Ecto neural progenitor cell (in vitro differentiated cells): Measurements from ENCODE around the gene EFR3B.

Source experiments
- DNase-seq: peaks from one replicate; pipeline ENCODE4 v3.0.0-alpha.2; 2018; ENCODE audit warnings: low spot score

Gene EFR3B

DNA sequence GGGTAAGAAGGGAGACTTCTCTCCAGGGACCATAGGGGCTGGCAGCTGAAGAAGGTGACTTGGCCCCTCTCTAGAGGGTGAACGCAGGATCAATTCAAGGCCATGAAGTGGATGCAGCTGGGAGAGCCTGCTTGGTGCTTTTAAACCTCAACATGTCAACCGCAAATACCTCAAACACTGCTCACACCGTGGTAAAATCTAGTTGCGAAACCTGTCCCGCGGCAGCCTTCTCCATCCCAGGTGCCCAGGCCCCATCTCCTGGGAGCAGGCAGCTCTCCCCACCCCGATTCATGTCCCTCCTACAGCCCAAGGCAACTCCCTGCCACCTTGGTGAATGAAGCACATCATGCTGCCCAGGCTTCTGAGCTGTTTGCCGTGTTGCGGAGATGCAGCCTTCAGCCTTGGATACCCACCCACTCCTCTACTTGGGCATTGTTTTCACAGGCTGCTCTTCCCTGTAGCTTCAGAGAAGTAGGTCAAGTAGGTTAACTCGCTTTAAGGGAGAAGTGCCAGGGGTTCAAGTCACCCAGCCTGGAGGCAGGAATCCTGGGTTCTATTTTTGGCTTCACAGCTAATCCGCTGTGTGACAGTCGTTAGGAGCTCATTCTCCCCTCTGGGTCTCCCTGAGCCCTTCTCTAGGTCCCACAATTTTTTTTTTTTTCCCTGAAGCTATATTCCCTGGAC, 6.2 kb upstream of the EFR3B start:
- no peak for DNase-seq

DNA sequence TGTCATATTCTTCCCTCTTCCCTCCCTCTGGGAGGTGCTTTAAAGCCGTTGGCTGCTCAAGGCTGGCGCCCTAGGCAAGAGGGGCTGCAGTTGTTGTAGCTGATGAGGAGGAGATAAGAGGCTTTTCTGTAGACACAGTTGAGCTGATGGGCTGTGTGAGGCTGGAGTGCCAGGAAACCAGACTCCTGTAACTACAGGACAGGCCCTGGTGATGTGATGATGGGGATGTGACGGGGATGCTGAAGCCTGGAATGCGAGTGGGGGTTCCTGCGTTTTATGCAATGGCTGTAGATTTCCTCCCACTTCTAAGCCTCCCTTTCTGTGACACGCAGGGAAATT, 5.7 kb upstream of the EFR3B start:
- no peak for DNase-seq

DNA sequence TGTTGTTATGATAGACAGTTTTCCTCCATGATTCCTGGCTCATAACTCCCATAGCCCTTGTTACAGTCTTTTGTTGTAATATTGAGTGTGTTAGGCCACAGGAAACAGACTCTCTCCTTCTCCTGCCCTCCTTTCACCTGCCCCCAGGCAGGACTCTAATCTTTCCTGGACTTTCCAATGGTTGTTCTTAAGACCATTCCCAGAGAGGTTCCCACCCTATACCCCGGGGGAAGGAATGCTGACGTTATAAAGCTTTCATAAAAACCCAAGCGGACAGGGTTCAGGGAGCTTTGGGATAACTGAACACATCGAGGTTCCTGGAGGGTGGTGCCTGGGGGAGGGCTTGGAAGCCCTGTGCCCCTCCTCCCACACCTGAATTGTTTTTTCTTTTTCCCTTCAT, 2.8 kb upstream of the EFR3B start:
- DNase-seq = no peak

DNA sequence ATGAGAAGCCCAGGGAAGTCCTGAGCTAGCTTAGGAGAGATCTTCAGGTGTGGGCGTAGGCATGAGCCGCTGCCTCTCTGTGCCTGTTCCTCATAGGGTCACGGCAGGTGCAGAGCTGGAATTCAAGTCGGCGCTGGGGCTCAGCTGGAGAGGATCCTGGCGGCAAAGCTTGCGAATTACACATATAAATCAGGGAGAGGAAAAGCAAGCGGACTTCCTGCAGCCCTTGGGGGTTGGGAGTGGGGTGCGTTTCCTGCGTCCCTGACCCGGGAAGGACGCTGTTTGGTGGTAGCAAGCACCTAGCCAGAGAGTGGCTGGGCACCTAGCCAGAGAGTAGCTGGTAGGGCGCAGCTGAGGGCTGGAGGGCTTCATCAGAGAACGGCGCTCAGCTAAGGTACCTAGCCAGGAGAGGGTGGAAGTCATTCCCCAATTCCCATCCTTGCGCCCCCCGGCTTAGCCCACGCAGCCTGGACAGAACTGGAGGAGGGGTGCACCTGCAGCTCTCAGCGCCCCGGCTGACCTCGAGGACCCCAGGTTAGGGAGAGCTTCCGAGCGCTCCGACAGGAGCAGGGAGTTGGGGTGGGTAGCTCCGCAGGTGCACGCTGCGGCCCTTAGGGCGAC, 459 bp upstream of the EFR3B start:
- peak; percentile 83 for DNase-seq

DNA sequence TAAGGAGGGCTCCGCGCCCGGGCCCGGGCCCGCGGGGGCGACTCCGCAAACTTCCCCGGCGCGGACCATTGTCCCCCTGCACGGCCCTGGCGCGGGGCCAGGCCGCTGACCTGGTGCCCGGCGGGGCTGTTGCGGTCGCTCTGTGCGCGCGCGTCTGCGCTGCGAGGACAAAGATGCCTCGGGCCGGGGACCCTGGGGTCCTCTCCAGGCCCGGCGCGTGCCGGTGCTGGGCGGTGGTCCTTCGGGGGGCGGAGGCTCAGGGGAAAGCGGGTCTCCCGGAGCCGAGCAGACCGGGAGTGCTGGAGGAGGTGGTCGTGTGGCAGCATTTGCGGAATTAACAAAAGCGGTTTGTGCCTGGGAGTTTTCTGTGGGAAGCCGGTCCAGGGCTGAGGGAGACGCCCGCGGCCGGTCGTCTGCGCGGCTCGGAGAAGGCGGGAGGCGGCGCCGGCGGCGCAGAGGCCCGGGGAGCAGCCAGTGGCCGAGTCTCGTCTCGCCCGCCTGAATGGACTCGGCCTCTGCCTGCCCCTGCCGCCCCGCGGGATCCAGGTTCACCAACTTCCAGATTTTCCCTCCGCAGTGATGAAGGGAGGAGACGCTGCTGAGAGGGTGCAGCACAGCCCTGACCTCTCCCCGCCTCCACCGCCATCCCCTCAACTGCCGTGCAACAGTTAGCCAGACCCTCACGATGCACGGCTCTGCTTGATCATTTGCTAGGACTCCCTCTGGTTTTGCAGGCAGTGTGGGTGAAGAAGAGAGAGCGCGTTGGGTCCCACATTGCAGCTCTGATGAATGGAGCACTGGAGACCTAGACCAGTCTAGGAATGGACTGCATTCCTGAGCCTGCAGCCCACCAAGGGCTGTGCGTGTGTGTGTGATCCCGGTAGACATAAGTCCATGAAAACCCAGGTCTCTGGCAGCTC, 705 bp downstream of the EFR3B start:
- DNase-seq = peak; percentile 80

DNA sequence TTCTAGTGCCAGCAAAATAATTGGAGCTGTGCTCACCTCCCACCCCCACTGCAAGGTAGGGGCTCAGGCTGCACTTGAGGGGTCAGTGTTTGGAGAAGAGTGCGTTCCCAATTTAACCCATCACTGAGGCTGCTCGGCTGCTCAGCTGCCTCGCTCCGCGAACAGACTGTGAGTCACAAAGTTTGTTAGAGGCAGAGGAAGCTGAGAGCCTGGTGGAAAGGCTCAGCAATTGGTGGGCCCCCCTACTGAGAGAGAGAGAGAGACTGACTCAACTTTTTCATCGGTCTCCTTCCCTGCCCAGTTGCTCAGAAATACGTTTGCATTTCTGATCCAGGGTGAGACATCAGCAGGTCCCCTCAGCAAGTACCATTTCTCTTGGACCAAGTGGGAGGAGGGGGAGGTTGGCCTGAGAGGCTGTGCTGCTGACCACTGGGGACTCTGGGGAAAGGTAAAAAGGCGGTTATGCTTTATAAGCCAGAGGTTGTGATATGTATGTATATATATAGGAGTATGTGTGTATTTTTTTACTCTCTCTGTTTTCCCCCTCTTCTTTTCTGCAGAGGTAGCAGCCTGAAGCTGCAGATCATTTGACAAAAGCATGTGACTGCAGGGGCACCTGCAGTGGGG, 1.5 kb downstream of the EFR3B start:
- DNase-seq = peak; percentile 62

DNA sequence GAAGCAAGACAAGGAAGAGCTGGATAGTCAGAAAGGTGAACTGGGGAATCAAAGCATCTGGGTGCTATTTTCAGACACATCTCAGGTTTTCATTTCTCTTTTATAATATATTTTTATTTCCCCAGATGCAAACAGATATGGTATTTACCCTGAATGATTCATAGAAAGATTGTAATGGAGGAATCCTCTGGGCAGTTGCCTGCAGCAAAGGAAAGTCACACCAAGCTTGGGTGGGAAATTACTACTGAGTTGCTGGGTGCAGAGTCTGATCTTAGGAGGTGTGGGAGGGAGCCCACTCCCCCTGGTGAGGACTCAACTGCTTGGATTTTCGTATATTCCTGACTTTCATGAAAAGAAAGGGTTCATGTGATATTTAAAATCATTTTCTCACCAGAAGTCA, 2.1 kb downstream of the EFR3B start:
- no peak for DNase-seq

DNA sequence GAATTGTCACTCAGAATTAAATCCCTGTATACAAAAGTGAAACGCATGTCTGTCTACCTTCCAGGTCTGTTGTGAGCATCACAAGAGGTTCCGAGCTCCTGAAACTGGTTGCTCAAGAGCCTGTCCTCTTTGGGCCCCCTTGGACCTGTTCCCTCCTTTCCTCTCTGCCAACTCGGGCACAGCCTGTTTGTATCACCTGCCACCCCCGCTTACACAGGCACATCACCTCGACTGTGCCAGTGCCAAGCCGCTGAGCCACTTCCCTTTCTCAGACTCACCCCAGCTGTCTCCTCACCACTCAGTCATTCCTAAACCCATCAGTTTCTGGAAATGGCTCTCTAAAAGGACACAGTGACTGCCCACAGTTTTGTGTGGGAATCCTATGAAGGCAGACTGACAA, 3.1 kb downstream of the EFR3B start:
- no peak for DNase-seq

DNA sequence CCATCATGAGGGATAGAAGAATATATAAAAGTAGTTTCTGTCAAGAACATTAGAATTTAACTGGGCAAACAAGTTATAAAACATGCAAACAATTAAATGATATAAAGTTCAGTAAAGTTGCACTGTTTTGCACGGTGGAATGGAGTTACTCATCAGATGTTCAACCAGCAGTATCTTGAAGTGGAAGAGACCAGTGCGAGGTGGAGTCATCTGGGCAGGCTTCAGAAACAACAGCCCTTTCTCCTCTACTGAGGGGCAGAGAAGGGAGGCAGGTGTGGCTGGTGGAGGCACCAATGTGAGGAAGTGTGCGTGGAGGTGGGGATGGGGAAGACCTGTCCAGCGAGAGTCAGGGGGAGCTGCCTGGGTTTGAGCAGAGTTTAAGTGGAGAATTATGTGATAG, 7.5 kb downstream of the EFR3B start:
- DNase-seq = no peak

DNA sequence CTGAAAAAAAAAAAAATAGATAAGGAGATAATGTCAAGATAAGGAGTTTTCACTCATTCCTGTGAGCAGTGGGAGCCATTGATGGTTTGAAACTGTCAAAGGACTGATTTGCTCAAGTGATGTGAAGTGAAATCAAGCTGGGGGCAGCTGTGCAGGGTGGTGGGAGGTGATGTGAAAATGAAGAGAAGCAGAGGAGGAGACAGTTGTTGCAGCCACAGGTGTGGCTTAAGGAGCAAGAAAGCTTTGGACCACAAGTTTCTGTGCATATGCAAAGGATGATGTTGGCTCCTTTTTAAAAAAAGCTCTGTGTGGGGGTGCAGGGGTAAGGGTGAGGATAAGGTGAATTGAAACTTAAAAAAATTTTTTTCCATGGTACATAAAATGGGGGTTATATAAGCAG, 8.3 kb downstream of the EFR3B start:
- no peak for DNase-seq

DNA sequence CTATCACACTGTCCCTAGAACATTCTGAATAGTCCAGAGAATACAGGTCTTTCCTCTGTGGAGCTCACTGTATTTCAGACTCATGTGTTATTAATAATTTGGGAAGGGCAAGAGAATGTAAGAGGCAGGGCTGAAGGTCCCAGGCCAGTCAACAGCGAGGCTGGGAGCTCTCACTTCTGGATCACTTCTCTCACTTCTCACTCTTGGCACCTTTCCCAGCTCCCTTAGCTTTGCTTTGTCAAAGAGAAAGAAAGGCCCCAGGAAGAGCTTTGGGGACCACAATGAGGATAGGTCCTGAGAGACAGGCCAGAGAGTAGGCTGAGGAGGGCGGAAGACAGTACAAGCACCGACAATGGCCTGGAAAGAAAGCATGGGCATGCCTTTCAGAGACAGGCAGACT, 11.2 kb downstream of the EFR3B start:
- no peak for DNase-seq

DNA sequence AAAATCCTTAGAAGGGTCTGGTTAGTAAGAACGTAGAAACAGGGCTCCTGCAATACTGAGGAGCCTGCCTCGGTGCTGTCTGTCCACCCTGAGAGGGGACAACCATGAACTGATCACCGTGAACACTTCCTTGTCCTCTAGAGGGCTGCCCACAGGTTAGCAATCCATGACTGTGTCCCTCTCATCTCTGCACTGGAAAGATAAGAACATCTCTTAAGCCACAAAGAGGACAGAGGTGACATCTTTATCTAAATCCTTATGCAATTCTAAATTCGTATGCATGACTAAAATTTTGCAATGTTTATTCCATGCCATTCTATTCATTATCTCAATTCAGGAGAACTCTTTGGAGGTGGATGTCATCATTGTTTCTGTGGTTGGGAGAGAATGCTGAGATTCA, 12.8 kb downstream of the EFR3B start:
- DNase-seq = no peak

DNA sequence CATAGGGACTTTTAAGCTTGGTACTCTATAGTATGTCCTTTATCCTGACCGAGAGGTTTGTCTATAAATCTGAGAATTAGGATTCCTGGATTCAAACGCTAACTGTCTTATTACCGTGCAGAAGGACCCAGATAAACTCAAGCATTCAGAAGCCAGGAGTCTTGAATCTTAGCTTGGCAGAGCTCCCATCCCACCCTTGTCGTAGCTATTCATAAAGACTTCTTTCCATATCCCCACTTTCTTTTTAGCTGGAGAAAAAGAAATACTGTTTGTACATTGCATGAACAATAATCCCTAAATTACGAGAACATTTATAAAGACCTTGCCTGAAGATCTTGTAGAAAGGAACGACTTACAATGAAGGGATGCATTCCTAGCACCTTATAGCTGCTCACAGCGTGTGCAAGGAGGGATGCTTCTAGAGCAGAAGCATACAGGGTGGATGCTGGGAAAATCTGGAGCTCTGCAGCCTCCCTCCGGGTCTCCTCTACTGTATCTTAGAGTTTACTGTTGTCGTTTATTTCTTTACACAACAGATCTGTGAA, 13.6 kb downstream of the EFR3B start:
- DNase-seq = no peak

DNA sequence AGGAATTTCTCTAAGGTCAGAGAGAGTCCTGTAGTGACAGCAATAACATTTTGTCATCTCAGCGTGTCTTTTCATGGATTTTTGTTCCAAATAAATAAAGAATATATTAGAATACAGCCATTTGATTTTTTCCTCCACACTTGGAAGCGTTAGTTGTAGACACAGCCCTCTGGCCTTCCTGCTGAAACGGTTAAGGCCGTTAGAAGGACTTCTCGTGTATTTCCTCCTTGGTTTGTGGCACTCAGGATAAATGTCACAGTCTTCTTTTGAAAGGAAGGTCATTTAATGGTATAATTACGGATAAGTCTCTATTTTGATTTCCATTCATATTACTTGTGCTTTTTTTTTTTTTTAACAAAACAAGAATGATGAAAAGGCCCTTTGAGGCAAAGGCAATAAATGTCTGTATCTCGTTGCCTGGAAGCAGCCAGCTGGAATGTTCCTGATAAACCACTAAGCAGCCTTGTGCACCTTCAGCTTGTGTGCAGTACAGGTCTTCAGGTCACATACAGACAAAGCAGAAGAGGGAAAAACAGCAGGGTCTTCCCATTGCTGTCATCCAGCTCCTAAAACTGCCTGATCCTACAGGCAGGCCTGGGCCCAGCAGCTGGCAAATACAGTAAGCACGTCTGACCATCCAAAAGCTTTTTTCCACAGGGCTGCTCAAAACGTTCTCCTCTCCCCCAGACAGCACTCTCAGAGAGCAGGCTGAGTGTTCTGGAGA, 14.4 kb downstream of the EFR3B start:
- DNase-seq = no peak

DNA sequence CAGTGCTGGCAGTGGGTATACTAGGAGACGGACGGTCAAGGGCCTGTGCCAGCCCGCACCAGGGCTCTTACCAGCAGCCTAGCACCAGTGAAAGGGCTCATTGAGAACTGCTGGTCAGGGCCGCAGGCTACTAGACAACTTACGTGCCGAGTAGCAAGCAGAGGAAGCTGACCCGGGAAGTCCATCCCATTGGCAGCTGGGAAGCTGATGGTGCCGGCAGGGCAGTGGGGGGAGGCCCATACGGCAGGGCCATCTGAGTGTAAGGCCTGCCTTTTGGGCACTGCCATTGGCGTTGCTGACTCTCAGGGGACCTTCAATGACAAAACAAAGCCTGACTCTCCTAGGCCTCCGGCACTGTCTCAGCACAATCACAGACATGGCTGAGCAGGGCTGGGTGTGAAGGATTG, 20.6 kb downstream of the EFR3B start:
- no peak for DNase-seq

DNA sequence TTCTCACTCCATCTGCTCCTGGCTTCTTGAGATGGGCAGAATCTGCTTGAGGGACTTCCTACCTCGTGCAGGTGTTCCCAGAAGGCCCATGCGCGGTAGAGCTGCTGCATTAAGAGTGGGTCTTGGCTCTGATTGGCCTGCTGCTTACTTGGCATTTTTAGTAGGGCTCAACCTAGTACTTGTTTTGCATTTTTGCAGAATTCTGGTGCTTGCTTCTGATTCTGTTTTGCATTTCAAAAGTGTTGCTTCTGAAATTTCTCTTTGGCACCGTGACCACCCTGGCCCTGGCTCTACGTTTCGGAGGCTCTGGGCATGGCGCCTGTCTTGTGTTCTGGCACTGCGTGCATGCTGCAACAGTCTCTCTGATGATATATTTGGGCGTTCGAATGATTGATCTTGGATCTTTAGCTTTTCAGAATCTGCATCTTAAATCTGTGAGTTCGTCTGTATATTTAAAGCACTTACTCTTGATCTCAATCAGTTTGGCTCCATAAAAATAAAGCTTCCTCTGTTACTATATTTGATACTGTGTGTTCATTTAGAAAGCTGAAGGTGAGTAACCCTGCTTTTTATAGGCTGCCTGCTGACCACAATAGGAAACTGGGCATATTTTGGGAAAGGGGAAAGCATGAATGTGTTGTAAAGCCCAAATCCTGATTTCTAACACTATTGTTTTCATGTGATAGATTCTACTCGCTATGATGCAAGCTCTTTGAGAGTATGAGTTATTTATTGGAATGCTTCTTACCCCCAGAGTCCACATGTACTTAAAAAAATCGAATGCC, 22.2 kb downstream of the EFR3B start:
- no peak for DNase-seq

DNA sequence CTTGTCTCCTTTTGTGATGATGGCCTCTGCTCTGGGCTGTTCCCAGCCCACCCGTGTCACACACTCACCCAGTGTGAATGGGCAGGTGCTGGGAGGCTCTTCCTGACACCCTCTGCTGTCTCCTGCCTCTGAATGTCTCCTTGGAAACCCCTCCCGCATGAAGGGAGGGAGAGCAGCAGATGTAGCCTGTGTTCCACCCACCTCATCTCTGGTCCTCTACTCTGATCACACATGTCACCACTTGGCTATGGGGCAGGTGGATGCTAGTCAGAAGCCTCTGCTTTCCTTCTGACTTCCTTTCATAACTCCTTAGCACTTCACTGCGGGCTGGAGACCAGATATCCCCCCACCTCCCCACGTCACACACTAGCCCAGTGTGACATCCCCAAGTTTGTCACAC, 23.9 kb downstream of the EFR3B start:
- DNase-seq = no peak

DNA sequence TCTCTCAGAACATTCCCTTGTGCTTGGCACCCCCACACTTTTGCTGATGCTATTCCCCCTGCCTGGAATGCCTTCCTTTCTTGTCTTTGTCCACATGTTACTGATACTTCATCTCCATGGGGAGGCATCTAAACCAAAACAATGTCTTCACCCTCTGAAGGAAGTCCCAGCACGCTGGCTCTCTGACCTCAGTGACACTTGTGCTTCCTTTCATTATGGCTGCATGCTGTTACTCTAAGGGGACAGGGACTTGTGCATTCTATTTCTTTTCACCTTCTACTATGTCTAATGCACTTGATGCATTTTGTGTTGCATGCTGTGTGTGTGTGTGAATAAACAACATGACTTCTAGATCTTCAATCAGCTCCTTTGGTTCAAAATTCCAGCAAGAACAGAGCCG, 24.6 kb downstream of the EFR3B start:
- DNase-seq = no peak

DNA sequence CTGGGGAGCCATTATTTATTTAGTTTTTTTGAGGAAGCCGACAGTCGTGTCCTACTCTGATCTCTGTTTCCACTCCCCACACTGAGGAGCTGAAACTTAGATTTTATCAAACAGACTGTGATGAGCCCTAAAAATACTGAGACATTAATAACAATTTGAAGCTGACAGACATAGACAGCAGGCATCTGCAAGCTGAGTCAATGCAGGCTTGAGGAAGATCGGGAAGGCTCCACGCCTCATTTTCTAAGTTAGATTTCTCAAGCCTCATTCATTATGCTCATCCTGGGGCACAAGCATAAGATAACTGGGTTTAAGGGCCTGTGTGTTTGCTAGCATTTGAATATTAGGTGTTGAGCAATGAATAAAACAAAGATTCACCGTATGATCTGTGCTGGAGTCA, 26.3 kb downstream of the EFR3B start:
- DNase-seq = no peak

DNA sequence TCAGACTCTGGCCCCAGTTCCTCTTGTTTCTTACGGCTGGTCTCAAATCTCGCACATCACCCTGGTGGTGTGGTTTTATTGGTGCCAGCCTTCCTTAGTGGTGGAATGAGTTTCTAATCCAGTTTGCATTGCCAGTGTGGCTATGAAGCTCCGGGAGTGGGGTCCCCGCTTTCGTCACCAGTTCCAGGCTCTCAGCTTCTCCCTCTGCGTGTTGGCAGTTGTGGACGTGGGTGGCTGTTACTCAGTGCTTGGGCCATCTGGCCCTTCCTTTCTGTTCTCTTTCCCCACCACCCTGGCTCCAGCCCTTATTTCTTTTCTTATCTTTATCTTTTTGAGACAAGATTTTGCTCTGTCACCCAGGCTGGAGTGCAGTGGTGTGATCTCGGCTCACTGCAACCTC, 30.1 kb downstream of the EFR3B start:
- no peak for DNase-seq

DNA sequence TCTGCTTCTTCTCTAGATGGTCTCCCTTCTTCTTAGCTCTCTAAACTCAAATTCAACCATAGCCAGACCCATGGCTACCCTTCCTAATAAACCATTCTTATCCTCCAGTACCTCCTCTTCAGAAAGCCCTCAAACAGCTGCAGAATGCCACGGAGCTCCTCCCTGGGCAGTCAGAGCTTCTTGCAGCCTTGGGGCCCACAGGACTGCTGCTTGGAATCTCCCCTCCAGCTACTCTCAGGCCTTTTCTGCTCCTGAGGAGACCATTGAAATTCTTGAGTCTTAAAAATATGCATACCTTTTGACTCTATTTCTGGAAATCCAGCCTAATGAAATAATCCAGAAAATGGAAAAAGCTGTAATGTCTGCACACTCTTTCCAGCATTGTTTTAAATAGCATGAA, 30.7 kb downstream of the EFR3B start:
- DNase-seq = no peak
